B cell (primary cell): ENCODE data around the gene ABHD14A.

Experiments
- CTCF ChIP-seq: fragments of 200-600 bp; IDR thresholded peaks from one replicate; pipeline ENCODE4 v1.8.0; 2022; ENCODE audit warnings: antibody characterized with exemption, mild to moderate bottlenecking
- EZH2 ChIP-seq: IDR thresholded peaks from 2 replicates; pipeline ENCODE4 v1.6.1; 2012; ENCODE audit warnings: borderline replicate concordance, low read depth, mild to moderate bottlenecking, moderate library complexity, low read length; ENCODE audit not compliant: insufficient read depth, poor library complexity, severe bottlenecking

GRCh38 chr3:52004163-52004787, 29.4 kb downstream of the ABHD14A start:
- TF ChIP-seq CTCF (no peak), EZH2 (no peak)
